OCI-LY3 (cell line): ENCODE measurements around the gene PDCD7.

Source experiments
- EZH2phosphoT487 ChIP-seq: fragments of 200-600 bp; shearing (Covaris generic); IDR thresholded peaks from 2 replicates; pipeline ENCODE4 v1.6.1; 2018; ENCODE audit warnings: antibody characterized with exemption, mixed run types, low read depth
- TF ChIP-seq, protein P1 (sequence below): fragments of 200-600, 300-600 bp; sonication (generic); IDR thresholded peaks from 2 replicates; pipeline ENCODE4 v1.5.1; 2014; ENCODE audit warnings: antibody characterized with exemption, low read length, low read depth

DNA sequence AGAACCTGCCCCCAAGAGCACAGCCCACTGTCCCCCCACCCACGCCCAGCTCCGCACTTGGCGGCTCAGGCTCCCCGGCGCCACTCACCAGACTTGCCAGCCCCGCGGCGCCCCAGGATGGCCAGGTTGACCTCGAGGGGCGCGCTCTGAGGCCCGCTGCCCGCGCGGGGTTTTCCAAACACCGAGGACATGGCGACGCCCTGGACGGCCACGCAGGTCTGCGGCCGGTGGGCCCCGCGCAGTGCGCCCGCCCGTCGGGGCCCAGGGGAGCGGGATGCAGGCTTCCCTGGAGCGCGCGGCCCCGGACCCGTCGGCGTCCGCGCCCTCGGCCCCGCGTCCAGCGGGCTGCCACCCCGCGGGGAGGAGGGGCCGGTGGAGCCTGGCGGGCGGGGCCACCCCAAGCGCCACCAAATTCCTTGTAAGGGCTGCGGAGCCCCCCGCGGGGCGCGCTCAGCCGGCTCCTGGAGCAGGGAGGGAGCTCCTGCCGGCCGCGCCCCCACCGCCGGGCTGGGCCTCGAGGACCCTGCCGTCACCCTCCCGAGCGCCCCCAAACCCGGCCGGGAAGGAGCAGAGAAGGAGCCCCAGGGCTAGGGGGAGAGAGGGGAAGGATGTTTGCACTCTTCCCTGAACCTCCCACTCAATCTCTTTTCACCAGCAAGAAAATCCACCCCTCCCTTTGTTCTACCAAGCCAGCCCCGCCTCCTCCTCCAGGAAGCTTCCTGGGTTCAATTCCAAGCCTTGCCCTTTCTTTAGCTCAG lies 65.8 kb downstream of the PDCD7 start, which contains the start of gene RASL12:
- TF ChIP-seq, protein P1, sequence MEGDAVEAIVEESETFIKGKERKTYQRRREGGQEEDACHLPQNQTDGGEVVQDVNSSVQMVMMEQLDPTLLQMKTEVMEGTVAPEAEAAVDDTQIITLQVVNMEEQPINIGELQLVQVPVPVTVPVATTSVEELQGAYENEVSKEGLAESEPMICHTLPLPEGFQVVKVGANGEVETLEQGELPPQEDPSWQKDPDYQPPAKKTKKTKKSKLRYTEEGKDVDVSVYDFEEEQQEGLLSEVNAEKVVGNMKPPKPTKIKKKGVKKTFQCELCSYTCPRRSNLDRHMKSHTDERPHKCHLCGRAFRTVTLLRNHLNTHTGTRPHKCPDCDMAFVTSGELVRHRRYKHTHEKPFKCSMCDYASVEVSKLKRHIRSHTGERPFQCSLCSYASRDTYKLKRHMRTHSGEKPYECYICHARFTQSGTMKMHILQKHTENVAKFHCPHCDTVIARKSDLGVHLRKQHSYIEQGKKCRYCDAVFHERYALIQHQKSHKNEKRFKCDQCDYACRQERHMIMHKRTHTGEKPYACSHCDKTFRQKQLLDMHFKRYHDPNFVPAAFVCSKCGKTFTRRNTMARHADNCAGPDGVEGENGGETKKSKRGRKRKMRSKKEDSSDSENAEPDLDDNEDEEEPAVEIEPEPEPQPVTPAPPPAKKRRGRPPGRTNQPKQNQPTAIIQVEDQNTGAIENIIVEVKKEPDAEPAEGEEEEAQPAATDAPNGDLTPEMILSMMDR = no peak
- TF ChIP-seq EZH2phosphoT487 = no peak
